ENCODE measurements around the gene CD44.

GRCh38 chr11:35211952-35212351, 73.0 kb downstream of the CD44 start:
- no peak for TF ChIP-seq POLR2A (IDR thresholded peaks at IDR 0.05)
- no peak for TF ChIP-seq CTCF (IDR thresholded peaks at IDR 0.05)

All from uterus (tissue), 2 donors.